Tibial artery (tissue), 4 donors: Measurements from ENCODE around the gene PADI1.

Experiments used
- DNase-seq, 2 donors: peaks; one replicate each; pipeline ENCODE4 v3.0.0-alpha.2; 2019
- H3K27ac ChIP-seq, 2 donors: fragments of 200-600 bp; sonication (generic) in 1 of 2; 1 replicate in 1 of 2; 2 replicates in 1 of 2; pipeline ENCODE4 v1.5.1; 2018 to 2019; ENCODE audit warnings: mild to moderate bottlenecking in 1 of 2
- H3K27me3 ChIP-seq, 2 donors: fragments of 200-600 bp; sonication (generic) in 1 of 2; one replicate each; pipeline versions ENCODE4 v1.5.1 to v1.6.0; 2016 to 2019
- H3K36me3 ChIP-seq, 3 donors: fragments of 200-600 bp; sonication (generic) in 2 of 3; one replicate each; pipeline ENCODE4 v1.5.1; 2016 to 2019; ENCODE audit warnings: mild to moderate bottlenecking in 2 of 3
- H3K4me1 ChIP-seq, 4 donors: fragments of 200-600 bp; sonication (generic) in 2 of 4; 1 replicate in 3 of 4; 2 replicates in 1 of 4; pipeline ENCODE4 v1.5.1; 2016 to 2019
- H3K4me3 ChIP-seq, 2 donors: fragments of 200-600 bp; sonication (generic) in 1 of 2; 1 replicate in 1 of 2; 2 replicates in 1 of 2; pipeline ENCODE4 v1.5.1; 2018 to 2019; ENCODE audit warnings: mild to moderate bottlenecking in 2 of 2
- H3K9me3 ChIP-seq, 3 donors: fragments of 200-600 bp; sonication (generic) in 1 of 3; one replicate each; pipeline ENCODE4 v1.5.1; 2016 to 2019
- CTCF ChIP-seq, 2 experiments: fragments of 200-600 bp in 1 of 2; fragments of 450-650 bp in 1 of 2; IDR thresholded peaks; one replicate each; pipeline ENCODE4 v1.5.1; 2017 to 2019; ENCODE audit warnings: antibody characterized with exemption in 2 of 2, mild to moderate bottlenecking in 1 of 2, moderate library complexity in 1 of 2
- intact Hi-C: fragments of 100-400 bp; cut with DNase I; formaldehyde crosslinking; loops from one replicate; pipeline ENCODE4 v1.15.0; 2023; ENCODE audit warnings: low total_unique reads

PADI1 gene

GRCh38 chr1:17167041-17167785 is 37.7 kb upstream of the PADI1 start:
- intact Hi-C loops: no loop called here
- no peak overlapping the region for H3K27ac ChIP-seq
- H3K4me3 ChIP-seq: no peak overlapping the region
- no peaks in the 10 kb centered on the region for H3K9me3 ChIP-seq
- no peaks in the 10 kb centered on the region for H3K36me3 ChIP-seq
- no peak for TF ChIP-seq CTCF (IDR thresholded peaks at IDR 0.05)
- peaks cover 0 to 19% of the 10 kb centered on the region in 2 donors for H3K27me3 ChIP-seq
- DNase-seq: no peak
- H3K4me1 ChIP-seq: peaks cover 0 to 4% (median 0%) of the 10 kb centered on the region in 4 donors

GRCh38 chr1:17167786-17168090 is 37.2 kb upstream of the PADI1 start:
- Histone ChIP-seq H3K4me3 (no peak overlapping the region), H3K9me3 (no peaks in the 10 kb centered on the region), H3K4me1 (peaks cover 0 to 4% (median 0%) of the 10 kb centered on the region in 4 donors), H3K36me3 (no peaks in the 10 kb centered on the region), H3K27me3 (peaks cover 0 to 17% of the 10 kb centered on the region in 2 donors), H3K27ac (no peak overlapping the region)
- no peak for DNase-seq
- intact Hi-C loops: no loop called here
- TF ChIP-seq CTCF (IDR thresholded peaks at IDR 0.05): no peak

- H3K36me3 ChIP-seq: no peaks in the 10 kb centered on the region
- peaks cover 0 to 4% (median 0%) of the 10 kb centered on the region in 4 donors for H3K4me1 ChIP-seq
- H3K27me3 ChIP-seq: peaks cover 0 to 18% of the 10 kb centered on the region in 2 donors
- H3K4me3 ChIP-seq: no peak overlapping the region
- TF ChIP-seq CTCF (IDR thresholded peaks at IDR 0.05): no peak
- intact Hi-C loops: no loop called here
- no peak for DNase-seq
- H3K9me3 ChIP-seq: no peaks in the 10 kb centered on the region
- no peak overlapping the region for H3K27ac ChIP-seq
Observed at GRCh38 chr1:17168091-17168876, 36.6 kb upstream of the PADI1 start.

- no peak overlapping the region for H3K27ac ChIP-seq
- no peak for TF ChIP-seq CTCF (IDR thresholded peaks at IDR 0.05)
- peaks cover 0 to 23% of the 10 kb centered on the region in 2 donors for H3K27me3 ChIP-seq
- DNase-seq: no peak
- no peak overlapping the region for H3K4me3 ChIP-seq
- H3K36me3 ChIP-seq: no peaks in the 10 kb centered on the region
- peaks cover 0 to 4% (median 0%) of the 10 kb centered on the region in 4 donors for H3K4me1 ChIP-seq
- no peaks in the 10 kb centered on the region for H3K9me3 ChIP-seq
- intact Hi-C loops: no loop called here
Observed at GRCh38 chr1:17170571-17170970, 34.4 kb upstream of the PADI1 start.

- H3K27me3 ChIP-seq: peaks cover 0 to 18% of the 10 kb centered on the region in 2 donors
- TF ChIP-seq CTCF (IDR thresholded peaks at IDR 0.05): no peak
- DNase-seq: no peak
- H3K4me1 ChIP-seq: peaks cover 0 to 2% (median 0%) of the 10 kb centered on the region in 4 donors
- H3K36me3 ChIP-seq: no peaks in the 10 kb centered on the region
- intact Hi-C loops: no loop called here
- H3K9me3 ChIP-seq: no peaks in the 10 kb centered on the region
- H3K27ac ChIP-seq: no peak overlapping the region
- H3K4me3 ChIP-seq: no peak overlapping the region
Observed at GRCh38 chr1:17173217-17173616, 31.7 kb upstream of the PADI1 start.
